ENCODE results near the gene MRPL58. TPM values are rescaled to one million over a fixed set of nuclear protein-coding genes. Genes with fewer than 3 reads are reported as not detected.

MRPL58 gene
- total RNA-seq, 3 donors from 2014 or later (not counting 1 experiment from before 2014, with no cell fraction given): 9.0 to 15.7 (median 12.9) TPM

DNA sequence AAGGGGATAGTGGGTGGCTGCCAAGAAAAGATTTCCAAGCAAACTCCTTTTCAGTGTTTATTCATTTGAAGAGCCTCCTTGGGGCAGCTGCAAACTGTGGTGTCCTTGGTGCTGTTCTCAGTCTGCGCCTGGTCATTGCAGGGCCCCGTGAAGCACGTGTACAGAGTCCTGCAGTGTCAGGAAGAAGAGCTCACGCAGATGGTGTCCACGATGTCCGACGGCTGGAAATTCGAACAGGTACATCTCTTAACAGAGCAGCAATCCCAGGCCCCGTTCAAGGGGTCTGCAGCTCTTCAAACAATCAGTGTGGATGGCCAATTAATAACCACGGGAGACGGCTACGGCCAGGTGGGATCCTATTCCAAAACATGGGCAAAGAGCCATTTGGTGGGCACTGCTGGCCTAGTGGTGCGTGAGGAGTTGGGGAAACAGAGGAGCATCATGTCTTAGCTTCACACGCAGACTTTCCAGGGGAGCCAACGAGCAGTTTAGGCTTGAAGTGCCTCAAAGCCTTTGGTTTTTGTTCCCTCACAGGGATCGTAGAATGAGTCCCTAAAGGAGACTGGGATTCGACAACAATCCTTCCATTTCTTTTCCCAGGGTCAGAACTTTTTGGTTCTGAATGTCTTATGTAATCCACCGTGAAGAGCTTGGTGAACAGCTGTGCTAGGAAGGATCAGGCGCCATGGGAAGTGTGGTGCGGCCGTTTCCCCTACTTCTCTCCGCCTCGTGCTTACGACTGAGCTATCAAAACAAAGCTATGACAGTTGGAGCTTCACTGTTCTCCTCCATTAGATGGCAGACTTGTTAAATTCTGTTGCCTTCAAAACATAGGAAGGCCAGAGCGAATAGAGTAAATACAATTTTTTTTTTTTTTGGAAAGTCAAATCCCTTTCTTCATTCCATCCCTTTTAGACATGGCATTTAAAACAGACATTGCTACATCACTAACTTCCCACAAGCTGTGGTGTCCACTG lies 47.2 kb downstream of the MRPL58 start:
- no peaks in the 10 kb centered on the region for H3K9me3 Mint-ChIP-seq

DNA sequence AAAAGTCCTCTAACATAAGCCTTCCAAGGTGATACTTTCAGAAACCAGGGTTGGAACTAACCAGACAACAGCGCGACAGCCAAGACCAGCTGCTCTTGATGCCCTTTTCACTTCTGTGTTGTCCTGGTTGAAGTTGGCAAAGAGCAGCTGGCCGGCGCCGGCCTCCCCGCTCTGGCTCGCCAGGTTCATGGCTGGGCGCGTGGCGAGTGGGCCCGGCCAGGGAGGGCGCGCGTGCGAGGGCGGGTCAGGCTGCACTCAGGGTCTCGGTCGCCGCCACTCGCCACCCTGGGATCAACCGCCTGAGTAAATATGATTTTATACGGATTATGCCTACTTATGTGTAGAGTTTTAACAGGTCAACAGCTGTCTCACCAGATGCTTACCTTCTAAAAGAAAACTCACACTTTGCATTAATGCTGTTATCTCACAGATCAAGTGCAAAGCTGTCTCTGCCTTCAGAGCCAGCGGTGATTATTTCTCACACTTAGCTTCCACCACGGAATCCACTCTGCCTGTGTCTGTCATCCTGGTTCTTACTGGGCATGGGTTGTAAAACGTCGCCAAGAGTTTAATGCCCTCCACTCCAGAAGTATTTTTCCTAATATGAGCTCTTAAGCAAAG lies 48.1 kb downstream of the MRPL58 start:
- H3K27ac Mint-ChIP-seq: no peak overlapping the region
- H3K27ac ChIP-seq (ENCODE audit: low read length): no peak overlapping the region
- intact Hi-C loops (cut with micrococcal nuclease): no loop called here

More for the DNA sequence above, 47.2 kb downstream of the MRPL58 start:
- H3K36me3 Mint-ChIP-seq: peaks cover 10% of the 10 kb centered on the region
- no peak overlapping the region for H3K4me3 Mint-ChIP-seq
- 78% methylated on average over 24 of the region's 25 CpGs for WGBS (ENCODE audit: insufficient coverage)
- Histone ChIP-seq H3K4me3 (ENCODE audit: low read length) (no peak overlapping the region), H3K36me3 (ENCODE audit: control insufficient read depth, insufficient read depth, low read length) (peaks cover 52% of the 10 kb centered on the region), H3K27me3 (ENCODE audit: control insufficient read depth, insufficient read depth, low read length) (no peaks in the 10 kb centered on the region), H3K4me1 (ENCODE audit: control insufficient read depth, insufficient read depth, low read length) (no peaks in the 10 kb centered on the region), H3K9me3 (ENCODE audit: control insufficient read depth, insufficient read depth, low read length) (no peaks in the 10 kb centered on the region), H3K27ac (ENCODE audit: low read length) (no peak overlapping the region)
- no peaks in the 10 kb centered on the region for H3K27me3 Mint-ChIP-seq (ENCODE audit: low read depth in 2 of 2)
- intact Hi-C loops (cut with micrococcal nuclease): no loop called here
- no peak overlapping the region for H3K27ac Mint-ChIP-seq
- DNase-seq: peak in 1 of 2 donors; percentile 55
- no peak for TF ChIP-seq CTCF (IDR thresholded peaks at IDR 0.05)
- ATAC-seq: peak in 1 of 3 donors; percentile 34
- no peaks in the 10 kb centered on the region for H3K4me1 Mint-ChIP-seq

DNA sequence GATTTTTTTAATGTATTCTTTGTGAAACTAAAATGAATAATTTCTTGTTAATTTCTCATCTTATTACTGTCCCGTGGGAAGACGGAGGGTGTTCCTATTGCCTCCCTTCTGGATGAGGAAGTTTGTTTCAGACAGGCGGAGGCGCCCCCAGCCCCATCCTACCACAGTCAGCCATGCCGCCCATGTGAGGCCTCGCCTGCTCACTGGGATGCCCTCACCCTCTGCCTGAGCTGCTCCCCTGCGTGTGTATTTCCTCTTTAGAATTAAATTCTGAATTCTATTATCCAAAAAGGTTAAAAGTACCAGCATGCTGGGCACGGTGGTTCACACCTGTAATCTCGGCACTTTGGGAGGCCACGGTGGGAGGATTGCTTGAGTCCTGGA lies 48.6 kb downstream of the MRPL58 start:
- intact Hi-C loops (cut with micrococcal nuclease): no loop called here
- Histone ChIP-seq H3K27me3 (ENCODE audit: control insufficient read depth, insufficient read depth, low read length) (no peaks in the 10 kb centered on the region), H3K4me3 (ENCODE audit: low read length) (no peak overlapping the region), H3K36me3 (ENCODE audit: control insufficient read depth, insufficient read depth, low read length) (peaks cover 50% of the 10 kb centered on the region), H3K27ac (ENCODE audit: low read length) (no peak overlapping the region), H3K9me3 (ENCODE audit: control insufficient read depth, insufficient read depth, low read length) (no peaks in the 10 kb centered on the region), H3K4me1 (ENCODE audit: control insufficient read depth, insufficient read depth, low read length) (no peaks in the 10 kb centered on the region)
- no peak overlapping the region for H3K4me3 Mint-ChIP-seq
- H3K27ac Mint-ChIP-seq: no peak overlapping the region
- no peak for ATAC-seq
- no peaks in the 10 kb centered on the region for H3K27me3 Mint-ChIP-seq (ENCODE audit: low read depth in 2 of 2)
- no peak for TF ChIP-seq CTCF (IDR thresholded peaks at IDR 0.05)
- H3K4me1 Mint-ChIP-seq: no peaks in the 10 kb centered on the region
- H3K9me3 Mint-ChIP-seq: no peaks in the 10 kb centered on the region
- no peak for DNase-seq
- WGBS (ENCODE audit: insufficient coverage): 98% methylated on average over 10 of the region's 10 CpGs
- peaks cover 10% of the 10 kb centered on the region for H3K36me3 Mint-ChIP-seq

More for the DNA sequence above, 48.1 kb downstream of the MRPL58 start:
- no peak for DNase-seq
- Histone ChIP-seq H3K4me3 (ENCODE audit: low read length) (no peak overlapping the region), H3K9me3 (ENCODE audit: control insufficient read depth, insufficient read depth, low read length) (no peaks in the 10 kb centered on the region), H3K36me3 (ENCODE audit: control insufficient read depth, insufficient read depth, low read length) (peaks cover 50% of the 10 kb centered on the region), H3K27me3 (ENCODE audit: control insufficient read depth, insufficient read depth, low read length) (no peaks in the 10 kb centered on the region), H3K4me1 (ENCODE audit: control insufficient read depth, insufficient read depth, low read length) (no peaks in the 10 kb centered on the region)
- ATAC-seq: no peak
- H3K9me3 Mint-ChIP-seq: no peaks in the 10 kb centered on the region
- no peaks in the 10 kb centered on the region for H3K27me3 Mint-ChIP-seq (ENCODE audit: low read depth in 2 of 2)
- peaks cover 10% of the 10 kb centered on the region for H3K36me3 Mint-ChIP-seq
- 96% methylated on average over 24 of the region's 26 CpGs for WGBS (ENCODE audit: insufficient coverage)
- H3K4me1 Mint-ChIP-seq: no peaks in the 10 kb centered on the region
- H3K4me3 Mint-ChIP-seq: no peak overlapping the region
- no peak for TF ChIP-seq CTCF (IDR thresholded peaks at IDR 0.05)

All from natural killer cell (primary cell).